AG04449 (cell line): ENCODE measurements around the gene RDH11.

Experiments used
- CTCF ChIA-PET: fragments of 350-600 bp; formaldehyde crosslinking; extraction: SDS; loops from one replicate; lab custom pipeline; 2021; ENCODE audit warnings: antibody characterized with exemption; lab: Yijun Ruan, JAX
- POLR2A ChIA-PET: fragments of 400-600, 350-600 bp; formaldehyde crosslinking; extraction: SDS; loops from one replicate; lab custom pipeline; 2020; ENCODE audit warnings: antibody characterized with exemption, inconsistent platforms; lab: Yijun Ruan, JAX
- DNase-seq: peaks from one replicate; pipeline ENCODE4 v3.0.0-alpha.2; 2010; ENCODE audit warnings: low read depth, low spot score
- H3K4me3 ChIP-seq: 2 replicates; pipeline ENCODE4 v1.5.1; 2011; ENCODE audit warnings: low read depth, mild to moderate bottlenecking, control low read depth, low read length
- CTCF ChIP-seq: IDR thresholded peaks from one replicate; pipeline ENCODE4 v1.5.1; 2011; ENCODE audit warnings: mild to moderate bottlenecking, moderate library complexity, low read length, control low read depth, inconsistent platforms; ENCODE audit not compliant: insufficient read depth; ENCODE audit errors: missing control alignments

Gene RDH11

GRCh38 chr14:67675219-67675582, 20.4 kb downstream of the RDH11 start:
- ChIA-PET CTCF (interaction anchor here (0.6 to 12.4 kb wide), 7 partner anchors 16 to 90 kb away, joined by 3 to 109 read pairs (median 7); partner anchors contain the start of gene ARG2), POLR2A (interaction anchor here (0.7 kb wide), 1 partner anchor 21 kb away, joined by 3 read pairs; the partner anchor contains the start of gene RDH11)
- no peak for TF ChIP-seq CTCF
- DNase-seq: no peak
- peak overlapping the region; percentile 78 for H3K4me3 ChIP-seq

- POLR2A ChIA-PET: interaction anchor here (0.7 to 1.4 kb wide), 4 partner anchors 21 to 288 kb away, joined by 3 to 5 read pairs (median 4); partner anchors contain the start of genes PIGH and RDH11
Observed at GRCh38 chr14:67674480-67675218, 20.9 kb downstream of the RDH11 start, which contains the start of gene VTI1B. VTI1B (minus strand) TSS chr14:67674632; CDS start chr14:67674489, 143 bp downstream.

DNA sequence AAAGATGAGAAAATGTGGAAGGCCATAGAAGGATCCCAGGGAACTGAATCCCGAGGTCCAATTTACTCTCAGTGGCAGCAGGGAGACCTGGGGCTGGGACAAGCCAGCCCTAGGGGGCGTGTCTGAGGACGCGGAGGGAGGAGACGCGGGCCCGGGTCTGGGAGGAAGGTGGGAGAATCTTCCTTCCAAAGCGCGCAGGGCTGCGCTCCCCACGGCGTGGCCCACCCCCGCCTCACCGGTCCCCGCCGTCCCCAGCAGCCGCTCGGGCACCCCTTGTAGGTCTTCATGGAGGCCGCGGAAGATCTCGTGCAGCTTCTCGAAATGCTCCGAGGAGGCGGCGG, 21.5 kb downstream of the RDH11 start:
- H3K4me3 ChIP-seq: peak overlapping the region; percentile 78
- ChIA-PET POLR2A (interaction anchor here (1.2 to 1.4 kb wide), 3 partner anchors 30 to 288 kb away, joined by 4 to 5 read pairs (median 5); partner anchors contain the start of gene PIGH), CTCF (interaction anchor here (0.8 to 16.3 kb wide), 17 partner anchors 9 to 90 kb away, joined by 3 to 269 read pairs (median 6); partner anchors contain the start of genes ARG2, PIGH, RDH11 and RDH12)
- peak; percentile 26 for TF ChIP-seq CTCF
- DNase-seq: no peak

More at GRCh38 chr14:67674480-67675218, 20.9 kb downstream of the RDH11 start, which contains the start of gene VTI1B:
- CTCF ChIA-PET: interaction anchor here (0.6 to 16.3 kb wide), 12 partner anchors 9 to 91 kb away, joined by 3 to 269 read pairs (median 8); partner anchors contain the start of genes ARG2 and RDH12
- DNase-seq: no peak
- peak within 1 kb of the TSS; percentile 78 for H3K4me3 ChIP-seq
- TF ChIP-seq CTCF: no peak

DNA sequence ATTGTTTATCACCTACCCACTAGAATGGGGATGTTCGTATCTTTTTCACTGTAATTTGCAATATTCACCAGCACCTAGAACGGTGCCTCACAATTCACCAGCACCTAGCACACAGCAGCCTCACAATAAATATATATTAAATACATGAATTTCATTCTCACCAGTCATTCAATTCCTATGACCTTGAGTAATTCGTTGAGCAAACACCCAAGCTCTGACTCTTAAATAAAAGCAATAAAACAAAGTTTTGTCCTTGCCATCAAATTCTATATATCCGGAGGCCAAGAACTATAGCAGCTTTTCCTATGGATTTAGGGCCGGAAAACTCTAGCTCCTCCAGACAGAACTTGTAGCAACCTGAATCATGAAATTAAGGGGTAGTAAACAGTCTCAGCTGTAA, 22.1 kb downstream of the RDH11 start:
- no peak for TF ChIP-seq CTCF
- H3K4me3 ChIP-seq: peak overlapping the region; percentile 78
- ChIA-PET CTCF (interaction anchor here (0.8 to 16.3 kb wide), 17 partner anchors 10 to 102 kb away, joined by 3 to 269 read pairs (median 6); partner anchors contain the start of genes ARG2, PIGH, RDH11 and RDH12), POLR2A (interaction anchor here (1.0 to 1.4 kb wide), 4 partner anchors 22 to 287 kb away, joined by 3 to 5 read pairs (median 4); partner anchors contain the start of genes PIGH and RDH11)
- no peak for DNase-seq

GRCh38 chr14:67668559-67668958, 27.0 kb downstream of the RDH11 start:
- ChIA-PET CTCF (interaction anchor here (1.0 to 16.3 kb wide), 13 partner anchors 13 to 241 kb away, joined by 3 to 269 read pairs (median 26); partner anchors contain the start of genes ARG2, PIGH and RDH12), POLR2A (no interaction called here)
- no peak for TF ChIP-seq CTCF
- no peak overlapping the region for H3K4me3 ChIP-seq
- no peak for DNase-seq
